PFSK-1 (cell line): ENCODE data around the gene RASSF4.

Source experiments
- FOXP2 ChIP-seq: optimal IDR thresholded peaks from 2 replicates; pipeline ENCODE3; 2011; ENCODE audit warnings: borderline replicate concordance, control low read depth, inconsistent platforms; ENCODE audit not compliant: insufficient read depth; ENCODE audit errors: extremely low read length, extremely low read depth
- POLR2AphosphoS5 ChIP-seq: IDR thresholded peaks from 2 replicates; pipeline ENCODE4 v1.6.1; 2012; ENCODE audit warnings: low read depth, mild to moderate bottlenecking, control low read depth, low read length, moderate library complexity
- REST ChIP-seq, 2 experiments: IDR thresholded peaks; 2 replicates each; pipeline versions ENCODE4 v1.6.1 to v1.8.0; 2011 to 2012; ENCODE audit warnings: low read depth in 2 of 2, low read length in 2 of 2, control low read depth in 1 of 2, inconsistent platforms in 1 of 2, mild to moderate bottlenecking in 1 of 2, moderate library complexity in 1 of 2; ENCODE audit not compliant: insufficient read depth in 1 of 2
- SIN3A ChIP-seq: IDR thresholded peaks from 2 replicates; pipeline ENCODE4 v1.6.1; 2012; ENCODE audit warnings: mild to moderate bottlenecking, low read length, moderate library complexity, borderline replicate concordance; ENCODE audit not compliant: insufficient read depth
- TAF1 ChIP-seq: IDR thresholded peaks from 2 replicates; pipeline ENCODE4 v1.6.1; 2012; ENCODE audit warnings: low read length, control low read depth, borderline replicate concordance; ENCODE audit not compliant: insufficient read depth

Gene RASSF4

GRCh38 chr10:44947371-44948152, 12.0 kb upstream of the RASSF4 start:
- TF ChIP-seq TAF1 (no peak), FOXP2 (no peak), POLR2AphosphoS5 (no peak), SIN3A (no peak), REST (IDR thresholded peaks at IDR 0.05; ENCODE audit: insufficient read depth in 1 of 2, low read depth in 2 of 2, low read length in 2 of 2) (no peak)

GRCh38 chr10:44948642-44949041, 11.0 kb upstream of the RASSF4 start:
- no peak for TF ChIP-seq POLR2AphosphoS5
- TF ChIP-seq REST (IDR thresholded peaks at IDR 0.05; ENCODE audit: insufficient read depth in 1 of 2, low read depth in 2 of 2, low read length in 2 of 2) = no peak
- no peak for TF ChIP-seq FOXP2
- TF ChIP-seq TAF1 = no peak
- no peak for TF ChIP-seq SIN3A

DNA sequence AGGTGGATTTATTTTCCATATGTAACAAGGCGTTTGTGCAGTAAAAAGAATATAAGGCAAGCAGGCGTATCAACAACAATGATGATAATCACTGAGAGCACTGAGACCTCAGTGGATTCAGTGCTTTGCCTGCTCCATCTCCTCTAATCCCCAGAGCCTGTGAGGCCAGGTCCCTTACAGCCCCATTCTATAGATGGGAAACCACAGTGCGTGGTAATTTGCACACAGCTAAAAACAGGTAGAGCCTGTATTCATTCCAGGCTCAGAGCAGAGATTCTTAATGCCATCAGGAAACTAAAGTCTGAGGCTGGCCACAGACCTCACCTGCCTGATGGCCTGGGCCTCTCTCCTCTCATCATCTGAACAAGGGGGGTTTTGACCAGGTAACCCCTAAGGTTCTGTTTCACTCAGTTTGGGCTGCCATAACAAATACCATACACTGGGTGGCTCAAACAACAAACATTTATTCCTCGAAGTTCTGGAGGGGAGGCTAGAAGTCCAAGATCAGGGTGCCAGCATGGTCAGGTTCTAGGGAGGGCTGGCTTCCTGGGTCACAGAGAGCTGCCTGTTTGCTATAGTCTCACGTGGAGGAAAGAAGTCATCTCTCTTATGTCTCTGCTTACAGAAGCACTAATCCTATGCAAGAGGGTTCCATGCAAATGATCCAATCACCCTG, 10.3 kb upstream of the RASSF4 start:
- TF ChIP-seq TAF1 (no peak), SIN3A (no peak), POLR2AphosphoS5 (no peak), REST (IDR thresholded peaks at IDR 0.05; ENCODE audit: insufficient read depth in 1 of 2, low read depth in 2 of 2, low read length in 2 of 2) (no peak)

DNA sequence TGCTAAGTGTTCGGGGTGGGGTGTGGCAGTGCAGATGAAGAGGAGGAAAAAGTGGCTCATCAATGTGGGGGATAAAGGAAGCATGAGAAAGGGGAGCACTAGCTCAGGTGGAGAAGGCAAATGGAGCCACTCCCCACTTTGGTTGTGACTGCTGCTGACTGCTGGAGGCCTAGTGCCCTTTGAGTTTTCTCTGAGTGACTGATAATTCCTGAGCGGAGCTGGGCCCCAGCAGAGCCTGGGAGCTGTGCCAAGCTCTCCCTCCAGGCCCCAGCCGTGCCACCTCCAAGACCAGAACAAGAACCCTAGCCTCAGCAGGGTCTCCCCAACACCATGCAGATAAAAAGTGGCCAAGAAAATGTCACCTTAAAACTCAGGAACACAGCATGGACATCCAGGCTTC, 9.7 kb upstream of the RASSF4 start:
- TF ChIP-seq REST (IDR thresholded peaks at IDR 0.05; ENCODE audit: insufficient read depth in 1 of 2, low read depth in 2 of 2, low read length in 2 of 2) (no peak), POLR2AphosphoS5 (no peak), SIN3A (no peak), TAF1 (no peak), FOXP2 (no peak)
